Uterus (tissue), 4 donors: ENCODE results near the gene COL15A1. TPM values are rescaled to one million over a fixed set of nuclear protein-coding genes. Genes with fewer than 3 reads are reported as not detected.
"Not testable (repeated sequence)": the region's sequence is repeated elsewhere in the genome, so short reads cannot be mapped to it uniquely, and the experiment has no call there.

ENCODE experiments used
- DNase-seq, 2 donors: peaks; one replicate each; pipeline ENCODE4 v3.0.0-alpha.2; 2019 to 2020
- H3K27ac ChIP-seq, 2 donors: fragments of 200-600 bp; sonication (generic); 1 replicate in 1 of 2; 2 replicates in 1 of 2; pipeline ENCODE4 v1.5.1; 2016 to 2018
- H3K27me3 ChIP-seq, 2 donors: fragments of 200-600 bp; sonication (generic); one replicate each; pipeline ENCODE4 v1.5.1; 2018 to 2019; ENCODE audit warnings: control low read depth in 1 of 2
- H3K36me3 ChIP-seq, 2 donors: fragments of 200-600 bp; sonication (generic); one replicate each; pipeline ENCODE4 v1.5.1; 2019; ENCODE audit warnings: control low read depth in 1 of 2
- H3K4me1 ChIP-seq, 2 donors: fragments of 200-600 bp; sonication (generic); one replicate each; pipeline ENCODE4 v1.5.1; 2018 to 2019; ENCODE audit warnings: control low read depth in 1 of 2
- H3K4me3 ChIP-seq, 2 donors: fragments of 200-600 bp; sonication (generic); 1 replicate in 1 of 2; 2 replicates in 1 of 2; pipeline ENCODE4 v1.5.1; 2018 to 2019; ENCODE audit warnings: mild to moderate bottlenecking in 1 of 2
- H3K9me3 ChIP-seq, 2 donors: fragments of 200-600 bp; sonication (generic); one replicate each; pipeline ENCODE4 v1.5.1; 2019; ENCODE audit warnings: control low read depth in 1 of 2
- POLR2A ChIP-seq, 2 donors: fragments of 450-650 bp; IDR thresholded peaks; one replicate each; pipeline ENCODE4 v1.6.1; 2016; ENCODE audit warnings: antibody characterized with exemption in 2 of 2, mild to moderate bottlenecking in 1 of 2, moderate library complexity in 1 of 2
- intact Hi-C: fragments of 100-400 bp; cut with DNase I; formaldehyde crosslinking; loops from one replicate; pipeline ENCODE4 v1.15.1; 2023; ENCODE audit warnings: low total_unique reads
- total RNA-seq, 4 donors: library from RNA; depleted of rRNA in 3 of 4; stranded (reverse); fragments of >200 nt in 3 of 4; gene quantifications; one replicate each; pipeline versions ENCODE4 v1.1.0 to v1.2.4, GENCODE V29; 2014 to 2023
- TF ChIP-seq, protein P1 (sequence below), 4 experiments: fragments of 200-600 bp in 2 of 4; fragments of 450-650 bp in 2 of 4; sonication (generic) in 2 of 4; IDR thresholded peaks; one replicate each; pipeline ENCODE4 v1.5.1; 2016 to 2019; ENCODE audit warnings: antibody characterized with exemption in 4 of 4, mild to moderate bottlenecking in 2 of 4, moderate library complexity in 1 of 4
- donor health status: DM: yes; HTN: yes; CAD: no.

The COL15A1 gene
- total RNA-seq, 4 donors from 2014 or later, result 20.3 to 160 (median 50.4) TPM

DNA sequence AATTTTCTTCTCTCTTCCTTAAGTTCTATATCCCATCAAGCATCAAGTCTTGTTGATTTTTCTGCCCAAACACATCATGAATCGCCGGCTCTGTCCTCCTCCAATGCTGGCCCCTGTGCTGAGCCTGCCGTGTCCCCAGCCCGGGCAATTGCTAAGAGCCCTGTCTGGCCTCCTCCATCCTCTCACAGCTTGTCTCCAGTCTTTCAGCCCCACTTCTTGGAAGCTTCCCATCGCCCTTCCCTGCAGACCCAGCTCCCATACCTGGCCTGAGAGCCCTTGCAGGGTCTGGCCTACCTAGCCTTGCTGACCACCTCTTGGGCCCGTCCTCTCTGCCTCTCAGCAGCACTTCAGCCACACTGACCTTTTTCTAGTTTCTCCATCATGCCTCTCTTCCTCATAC lies 61.9 kb downstream of the COL15A1 start:
- Histone ChIP-seq H3K36me3 (no peaks in the 10 kb centered on the region), H3K27ac (no peak overlapping the region)

DNA sequence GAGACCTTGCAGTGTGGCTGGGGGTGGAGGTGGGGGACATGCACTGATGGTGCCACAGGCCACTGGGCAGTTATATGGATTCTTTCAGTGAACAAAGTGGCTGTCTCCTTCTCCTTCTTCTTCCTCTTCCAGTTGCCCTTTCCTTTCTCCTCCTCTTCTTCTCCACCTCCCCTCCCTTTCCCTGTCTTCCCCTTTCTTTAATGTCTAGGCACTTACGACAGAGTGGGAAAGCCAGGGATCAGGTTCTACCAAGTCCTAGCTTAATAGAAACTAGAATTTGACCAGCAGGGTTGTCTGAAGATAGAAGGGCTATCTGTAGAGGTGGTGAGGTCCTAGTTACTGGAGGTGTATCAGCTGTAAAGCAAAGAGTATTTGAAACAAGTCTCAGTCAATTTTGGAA lies 62.8 kb downstream of the COL15A1 start:
- intact Hi-C loops, result no loop called here
- Histone ChIP-seq H3K9me3 (no peaks in the 10 kb centered on the region), H3K36me3 (no peaks in the 10 kb centered on the region), H3K4me3 (no peak overlapping the region), H3K27ac (no peak overlapping the region), H3K27me3 (no peaks in the 10 kb centered on the region), H3K4me1 (no peaks in the 10 kb centered on the region)
- TF ChIP-seq POLR2A (IDR thresholded peaks at IDR 0.05), result no peak
- TF ChIP-seq, protein P1, sequence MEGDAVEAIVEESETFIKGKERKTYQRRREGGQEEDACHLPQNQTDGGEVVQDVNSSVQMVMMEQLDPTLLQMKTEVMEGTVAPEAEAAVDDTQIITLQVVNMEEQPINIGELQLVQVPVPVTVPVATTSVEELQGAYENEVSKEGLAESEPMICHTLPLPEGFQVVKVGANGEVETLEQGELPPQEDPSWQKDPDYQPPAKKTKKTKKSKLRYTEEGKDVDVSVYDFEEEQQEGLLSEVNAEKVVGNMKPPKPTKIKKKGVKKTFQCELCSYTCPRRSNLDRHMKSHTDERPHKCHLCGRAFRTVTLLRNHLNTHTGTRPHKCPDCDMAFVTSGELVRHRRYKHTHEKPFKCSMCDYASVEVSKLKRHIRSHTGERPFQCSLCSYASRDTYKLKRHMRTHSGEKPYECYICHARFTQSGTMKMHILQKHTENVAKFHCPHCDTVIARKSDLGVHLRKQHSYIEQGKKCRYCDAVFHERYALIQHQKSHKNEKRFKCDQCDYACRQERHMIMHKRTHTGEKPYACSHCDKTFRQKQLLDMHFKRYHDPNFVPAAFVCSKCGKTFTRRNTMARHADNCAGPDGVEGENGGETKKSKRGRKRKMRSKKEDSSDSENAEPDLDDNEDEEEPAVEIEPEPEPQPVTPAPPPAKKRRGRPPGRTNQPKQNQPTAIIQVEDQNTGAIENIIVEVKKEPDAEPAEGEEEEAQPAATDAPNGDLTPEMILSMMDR (IDR thresholded peaks at IDR 0.05), result no peak
- DNase-seq, result no peak

More for the DNA sequence above, 61.9 kb downstream of the COL15A1 start:
- intact Hi-C loops, result no loop called here
- no peaks in the 10 kb centered on the region for H3K27me3 ChIP-seq
- no peak for DNase-seq
- no peaks in the 10 kb centered on the region for H3K9me3 ChIP-seq
- no peaks in the 10 kb centered on the region for H3K4me1 ChIP-seq
- TF ChIP-seq, protein P1 (IDR thresholded peaks at IDR 0.05), result no peak
- TF ChIP-seq POLR2A (IDR thresholded peaks at IDR 0.05), result no peak
- no peak overlapping the region for H3K4me3 ChIP-seq

DNA sequence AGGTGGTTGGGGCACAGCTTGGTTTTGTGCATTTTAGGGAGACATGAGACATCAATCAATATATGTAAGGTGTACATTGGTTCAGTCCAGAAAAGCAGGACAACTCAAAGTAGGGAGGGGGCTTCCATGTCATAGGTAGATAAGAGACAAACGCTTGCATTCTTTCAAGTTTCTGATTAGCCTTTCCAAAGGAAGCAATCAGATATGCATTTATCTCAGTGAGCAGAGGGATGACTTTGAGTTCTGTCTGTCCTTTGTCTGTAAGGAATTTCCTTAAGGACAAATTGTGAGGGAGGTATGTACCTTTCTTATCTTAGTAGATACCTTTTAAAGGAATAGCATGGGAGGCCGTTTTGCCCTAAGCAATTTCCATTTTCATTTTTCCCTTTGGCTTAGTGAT lies 63.3 kb downstream of the COL15A1 start:
- H3K4me1 ChIP-seq, result no peaks in the 10 kb centered on the region
- no peaks in the 10 kb centered on the region for H3K36me3 ChIP-seq
- intact Hi-C loops, result no loop called here
- H3K27me3 ChIP-seq, result no peaks in the 10 kb centered on the region
- no peak for DNase-seq
- no peak overlapping the region for H3K27ac ChIP-seq
- TF ChIP-seq, protein P1 (IDR thresholded peaks at IDR 0.05), result no peak
- no peak for TF ChIP-seq POLR2A (IDR thresholded peaks at IDR 0.05)
- H3K4me3 ChIP-seq, result no peak overlapping the region
- no peaks in the 10 kb centered on the region for H3K9me3 ChIP-seq

DNA sequence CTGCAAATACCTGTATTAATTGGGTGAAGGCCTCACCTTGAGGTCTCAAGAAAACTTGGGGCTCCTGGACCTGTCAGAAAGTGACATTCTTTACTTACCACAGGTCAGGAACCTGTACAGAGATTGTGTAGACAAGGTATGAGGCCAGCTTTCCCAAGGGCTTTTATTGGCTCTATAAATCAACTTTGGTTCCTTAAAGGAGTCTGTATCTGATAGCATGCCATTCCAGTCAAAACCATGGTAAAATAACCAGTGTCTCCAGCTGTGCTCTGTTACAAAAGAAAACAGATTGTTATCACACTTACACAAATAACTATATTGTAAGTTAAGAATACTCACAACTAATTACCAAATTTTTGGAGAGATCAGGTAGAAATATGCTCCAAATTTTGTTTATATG lies 64.5 kb downstream of the COL15A1 start:
- Histone ChIP-seq H3K9me3 (no peaks in the 10 kb centered on the region), H3K27me3 (no peaks in the 10 kb centered on the region), H3K27ac (no peak overlapping the region), H3K4me1 (no peaks in the 10 kb centered on the region), H3K4me3 (no peak overlapping the region), H3K36me3 (no peaks in the 10 kb centered on the region)
- DNase-seq, result no peak
- intact Hi-C loops, result no loop called here
- TF ChIP-seq, protein P1 (IDR thresholded peaks at IDR 0.05), result no peak
- TF ChIP-seq POLR2A (IDR thresholded peaks at IDR 0.05), result no peak

DNA sequence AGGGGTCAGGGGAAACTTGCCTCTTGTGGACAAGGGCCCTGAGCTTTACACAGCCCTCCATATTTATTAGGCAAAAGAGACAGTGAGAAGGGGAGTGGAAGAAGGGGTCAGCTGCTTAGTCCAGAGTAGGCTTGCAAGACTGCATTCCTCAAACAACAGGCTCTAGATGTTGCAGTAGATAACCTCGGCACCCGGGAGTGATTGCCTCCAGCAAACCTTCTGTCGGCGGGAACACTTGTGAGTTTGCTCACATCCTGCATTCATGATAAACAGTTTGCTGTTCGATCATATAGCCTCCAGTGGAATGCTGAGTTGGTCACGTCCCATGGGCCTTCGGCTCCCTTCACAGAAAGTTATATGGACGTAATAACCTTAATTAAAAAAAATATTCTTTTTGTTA lies 66.7 kb downstream of the COL15A1 start:
- H3K4me1 ChIP-seq, H3K4me3 ChIP-seq, intact Hi-C loops: not testable (repeated sequence)

DNA sequence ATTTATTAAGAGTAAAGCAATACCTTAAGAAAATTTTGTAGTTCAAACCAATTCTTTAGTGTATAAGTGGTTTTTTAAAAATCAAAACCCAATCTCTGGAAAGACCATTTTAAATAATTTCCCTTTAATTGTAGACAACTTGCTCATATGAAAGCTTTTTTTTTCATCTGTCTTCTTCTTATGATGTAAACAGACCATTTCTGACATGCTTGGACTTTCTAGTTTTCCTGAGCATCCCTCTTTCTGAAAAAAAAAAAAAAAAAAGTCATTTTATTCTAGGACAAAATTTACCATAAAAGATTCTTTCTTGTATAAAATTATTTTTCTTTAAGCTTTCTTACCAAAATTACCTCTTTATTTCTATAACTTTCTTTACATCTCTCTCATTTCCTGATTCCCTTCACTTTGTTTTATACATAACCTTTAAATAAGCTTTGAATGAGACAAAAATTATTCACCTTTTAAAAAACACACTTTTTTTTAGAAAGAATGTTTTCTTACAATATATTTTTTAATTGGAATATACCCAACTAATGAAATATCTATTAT lies 67.5 kb downstream of the COL15A1 start:
- Histone ChIP-seq H3K36me3 (no peaks in the 10 kb centered on the region), H3K27me3 (no peaks in the 10 kb centered on the region), H3K4me3 (no peak overlapping the region), H3K4me1 (no peaks in the 10 kb centered on the region), H3K9me3 (no peaks in the 10 kb centered on the region), H3K27ac (no peak overlapping the region)
- TF ChIP-seq, protein P1 (IDR thresholded peaks at IDR 0.05), result no peak
- TF ChIP-seq POLR2A (IDR thresholded peaks at IDR 0.05), result no peak
- intact Hi-C loops, result no loop called here
- DNase-seq, result no peak

More for the DNA sequence above, 66.7 kb downstream of the COL15A1 start:
- not testable (repeated sequence) for H3K9me3 ChIP-seq, H3K27me3 ChIP-seq, H3K36me3 ChIP-seq, H3K27ac ChIP-seq, DNase-seq
